Heart left ventricle (tissue), 13 donors: Measurements from ENCODE around the gene SMCO2.

Experiments used
- CTCF ChIP-seq, 12 donors: fragments of 200-600 bp; sonication (generic) in 4 of 12; IDR thresholded peaks; one replicate each; pipeline versions ENCODE4 v1.5.0 to v1.8.0; 2018 to 2022; ENCODE audit warnings: antibody characterized with exemption in 12 of 12, mild to moderate bottlenecking in 5 of 12
- POLR2A ChIP-seq, 2 donors: fragments of 450-650 bp; IDR thresholded peaks; one replicate each; pipeline ENCODE4 v1.6.1; 2017; ENCODE audit warnings: antibody characterized with exemption in 2 of 2, mild to moderate bottlenecking in 2 of 2, moderate library complexity in 2 of 2
- donor health status: ischemic (EF 13 %, LVEDD 7.1; RV severe dilation, severe dysfunction).
- donor health status: DM: no; HTN: yes; CAD: no.
- donor health status: DM: no; HTN: no; CAD: no.
- donor health status: ischemic (EF 25% LVEDD 6.9; RV normal size, moderate dysfunction).
- donor health status: ischemic (EF 25% LVEDD 5.7; RV mildly dilated, moderate dysfunction).
- donor health status: ischemic (EF 35%, LVEDD 5.7; RV mildly dilated, moderate dysfunction).
- donor health status: nonischemic (EF 11% LVEDD 7.7; RV severe dilation, severe dysfunction).
- donor health status: DM: yes; HTN: yes; CAD: no.
- donor health status: PGD.
- donor health status: ischemic (EF 29% LVEDD 5.4; RV normal size, mild dysfunction).
- donor health status: nonischemic (EF 23%, LVEDD 6.1; RV moderate dilation, normal function).

- TF ChIP-seq CTCF (IDR thresholded peaks at IDR 0.05) (peak in 5 of 12 donors; percentile 0 to 7 (median 4)), POLR2A (IDR thresholded peaks at IDR 0.05) (no peak)
These were observed 77.9 kb downstream of the SMCO2 start for GRCh38 chr12:27524494-27524835.
